NCI-H510A treated with DMSO at 0.1 percent for 48 hours (cell line): Measurements from ENCODE around the gene PTPMT1.

Experiments
- DNase-seq: peaks from one replicate; lab custom pipeline; 2025; lab: John Stamatoyannopoulos, UW

The PTPMT1 gene

DNA sequence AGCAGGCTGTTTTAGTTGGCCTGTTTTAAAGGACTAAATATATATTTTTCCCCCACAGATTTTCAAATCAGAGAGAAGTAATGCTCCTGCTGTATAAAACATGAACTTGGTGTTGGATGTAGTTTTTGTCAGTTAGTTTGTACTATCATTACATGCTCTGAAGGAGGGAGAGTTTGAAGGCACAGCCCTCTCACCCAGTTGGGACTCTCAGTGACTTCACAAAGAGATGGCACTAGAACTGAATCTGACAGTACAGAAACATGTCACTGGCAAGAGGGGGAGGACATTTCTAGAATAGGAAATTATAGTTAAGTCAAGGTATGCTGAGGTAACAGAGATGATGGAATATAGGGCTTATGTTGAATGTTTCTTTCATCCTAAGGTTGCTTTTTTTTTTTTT lies 49.9 kb downstream of the PTPMT1 start:
- DNase-seq: no peak

GRCh38 chr11:47616726-47617416 lies 51.5 kb downstream of the PTPMT1 start:
- DNase-seq: no peak

DNA sequence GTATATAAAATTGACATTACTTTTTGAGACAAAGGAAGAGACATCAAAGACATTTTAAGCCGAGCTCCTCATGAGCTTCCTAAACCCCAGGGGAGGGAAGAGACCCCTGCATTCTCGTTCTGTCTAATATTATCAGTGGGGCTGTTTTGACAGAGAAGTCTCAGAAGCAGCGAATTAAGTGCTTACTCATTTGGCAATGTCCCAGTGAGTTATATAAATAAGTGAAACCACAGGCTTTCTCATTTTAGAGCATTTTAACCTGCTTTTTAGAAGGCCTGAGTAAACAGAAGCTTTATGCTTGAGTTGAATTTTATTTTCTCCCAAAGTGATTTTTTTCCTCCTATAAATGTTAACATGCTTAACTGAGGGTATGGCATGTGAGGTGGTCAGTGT lies 52.0 kb downstream of the PTPMT1 start:
- DNase-seq: no peak

- DNase-seq: no peak
Measured at GRCh38 chr11:47620836-47621378, 55.5 kb downstream of the PTPMT1 start.
